Keratinocyte (primary cell): ENCODE data around the gene PLAAT4. TPM values are rescaled to one million over a fixed set of nuclear protein-coding genes. Genes with fewer than 3 reads are reported as not detected.

Source experiments
- DNase-seq: peaks from one replicate; pipeline ENCODE4 v3.0.0-alpha.2; 2011; ENCODE audit warnings: low read depth, missing footprints, low spot score
- FAIRE-seq: peaks from 2 replicates; lab custom pipeline; 2011; peaks lifted over from hg19 to GRCh38; lab: Jason Lieb, UNC
- H2AFZ ChIP-seq: 2 replicates; pipeline ENCODE4 v1.6.0; 2012; ENCODE audit warnings: low read length, control low read depth, inconsistent platforms; ENCODE audit not compliant: control insufficient read depth
- H3K27ac ChIP-seq: 2 replicates; pipeline ENCODE4 v1.5.1; 2011; ENCODE audit warnings: low read length; ENCODE audit not compliant: control insufficient read depth, insufficient read depth
- H3K27me3 ChIP-seq: 3 replicates; pipeline ENCODE4 v1.6.0; 2011; ENCODE audit warnings: low read length; ENCODE audit not compliant: control insufficient read depth, insufficient read depth; ENCODE audit errors: extremely low read depth
- H3K36me3 ChIP-seq, 2 experiments: 2 replicates in 1 of 2; 3 replicates in 1 of 2; pipeline ENCODE4 v1.5.1; 2011; ENCODE audit warnings: low read length in 2 of 2, mild to moderate bottlenecking in 1 of 2; ENCODE audit not compliant: control insufficient read depth in 2 of 2, insufficient read depth in 2 of 2; ENCODE audit errors: extremely low read depth in 1 of 2
- H3K4me1 ChIP-seq: 3 replicates; pipeline ENCODE4 v1.5.1; 2011; ENCODE audit warnings: low read length; ENCODE audit not compliant: control insufficient read depth, insufficient read depth; ENCODE audit errors: extremely low read depth
- H3K4me2 ChIP-seq: 3 replicates; pipeline ENCODE4 v1.6.0; 2011; ENCODE audit warnings: low read depth, low read length; ENCODE audit not compliant: control insufficient read depth, insufficient read depth; ENCODE audit errors: extremely low read depth
- H3K4me3 ChIP-seq, 3 experiments: fragments of 200-600 bp in 1 of 3; sonication (generic) in 1 of 3; 2 replicates in 2 of 3; 3 replicates in 1 of 3; pipeline ENCODE4 v1.5.1; 2011 to 2016; ENCODE audit warnings: low read length in 3 of 3, mild to moderate bottlenecking in 3 of 3, control low read depth in 2 of 3, inconsistent platforms in 1 of 3, low read depth in 1 of 3, mixed read lengths in 1 of 3, mixed run types in 1 of 3, moderate library complexity in 1 of 3; ENCODE audit not compliant: control insufficient read depth in 2 of 3, insufficient read depth in 2 of 3; ENCODE audit errors: extremely low read depth in 1 of 3
- H3K79me2 ChIP-seq: 2 replicates; pipeline ENCODE4 v1.6.0; 2012; ENCODE audit warnings: low read length; ENCODE audit not compliant: control insufficient read depth, insufficient read depth
- H3K9ac ChIP-seq: 3 replicates; pipeline ENCODE4 v1.6.0; 2011; ENCODE audit warnings: low read length; ENCODE audit not compliant: control insufficient read depth, insufficient read depth; ENCODE audit errors: extremely low read depth
- H3K9me1 ChIP-seq: 3 replicates; pipeline ENCODE4 v1.6.0; 2011; ENCODE audit warnings: low read length; ENCODE audit not compliant: control insufficient read depth, insufficient read depth; ENCODE audit errors: extremely low read depth
- H3K9me3 ChIP-seq: 2 replicates; pipeline ENCODE4 v1.5.1; 2012; ENCODE audit warnings: low read depth, low read length; ENCODE audit not compliant: control insufficient read depth
- H4K20me1 ChIP-seq: 3 replicates; pipeline ENCODE4 v1.6.0; 2011; ENCODE audit warnings: low read length; ENCODE audit not compliant: control insufficient read depth, insufficient read depth; ENCODE audit errors: extremely low read depth
- EZH2 ChIP-seq: IDR thresholded peaks from one replicate; pipeline ENCODE4 v1.6.1; 2012; ENCODE audit warnings: inconsistent platforms, mild to moderate bottlenecking, low read length, moderate library complexity
- dilution Hi-C: fragments of 300-500 bp; cut with MboI; formaldehyde crosslinking; loops from one replicate; pipeline ENCODE4 v1.7.0; 2020; ENCODE audit warnings: low sequenced_read_pairs; ENCODE audit not compliant: extremely low pct_ligation_motif_present
- polyA plus RNA-seq, 5 experiments: library from polyadenylated mRNA; depleted of rRNA in 3 of 5; stranded (reverse) in 3 of 5; stranded (forward) in 1 of 5; unstranded in 1 of 5; fragments of >200 nt; gene quantifications; 1 replicate in 1 of 5; 2 replicates in 3 of 5; 3 replicates in 1 of 5; pipeline versions ENCODE4 v1.2.1 to v1.2.3, GENCODE V29; 2011 to 2012; ENCODE audit warnings: missing spikeins in 2 of 5, low read depth in 1 of 5, low replicate concordance in 1 of 5
- TF ChIP-seq, protein P1 (sequence below), 3 experiments: IDR thresholded peaks in 1 of 3; conservative IDR thresholded peaks in 1 of 3; optimal IDR thresholded peaks in 1 of 3; 2 replicates in 2 of 3; 3 replicates in 1 of 3; pipeline versions ENCODE3 to v1.5.1; 2011; ENCODE audit warnings: low read length in 3 of 3, mild to moderate bottlenecking in 3 of 3, moderate library complexity in 2 of 3, control low read depth in 1 of 3, inconsistent platforms in 1 of 3; ENCODE audit not compliant: insufficient read depth in 2 of 3; ENCODE audit errors: extremely low read depth in 1 of 3

Gene PLAAT4
- polyA plus RNA-seq, 1 donor (not counting 4 experiments of a cell fraction or from before 2014, with no cell fraction given), result 2.0 TPM

DNA sequence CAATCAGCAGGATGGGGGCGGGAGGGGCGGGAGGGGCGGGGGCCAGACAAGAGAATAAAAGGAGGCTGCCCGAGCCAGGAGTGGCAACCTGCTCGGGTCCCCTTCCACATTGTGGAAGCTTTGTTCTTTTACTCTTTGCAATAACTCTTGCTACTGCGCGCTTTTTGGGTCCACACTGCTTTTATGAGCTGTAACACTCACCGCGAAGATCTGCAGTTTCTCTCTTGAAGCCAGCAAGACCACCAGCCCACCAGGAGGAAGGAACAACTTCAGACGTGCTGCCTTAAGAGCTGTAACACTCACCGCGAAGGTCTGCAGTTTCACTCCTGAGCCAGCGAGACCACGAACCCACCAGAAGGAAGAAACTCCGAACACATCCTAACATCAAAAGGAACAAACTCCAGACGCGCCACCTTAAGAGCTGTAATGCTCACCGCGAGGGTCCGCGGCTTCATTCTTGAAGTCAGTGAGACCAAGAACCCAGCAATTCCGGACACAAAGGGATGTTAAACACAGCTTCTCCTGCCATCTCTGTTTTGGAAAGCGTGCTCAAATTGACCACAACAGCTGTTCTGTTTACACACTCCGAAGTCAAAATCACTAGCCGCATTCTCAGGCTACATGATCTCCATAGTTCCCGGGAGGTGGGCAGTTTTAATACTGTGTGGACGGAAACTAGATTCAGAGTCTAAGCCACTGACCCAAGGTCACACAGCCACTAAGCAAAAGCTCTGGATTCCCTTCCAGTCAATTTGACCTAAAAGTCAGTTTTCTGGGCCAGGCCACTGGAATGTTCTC is 14.7 kb downstream of the PLAAT4 start:
- Histone ChIP-seq H3K9ac (no peak overlapping the region), H3K79me2 (no peaks in the 10 kb centered on the region), H3K36me3 (no peaks in the 10 kb centered on the region), H3K4me2 (no peak overlapping the region), H3K27me3 (no peaks in the 10 kb centered on the region), H4K20me1 (no peaks in the 10 kb centered on the region), H3K4me1 (peaks cover 2% of the 10 kb centered on the region), H3K27ac (no peak overlapping the region), H3K4me3 (no peak overlapping the region), H3K9me1 (no peaks in the 10 kb centered on the region), H3K9me3 (no peaks in the 10 kb centered on the region), H2AFZ (no peak overlapping the region)
- TF ChIP-seq EZH2, result no peak
- TF ChIP-seq, protein P1, sequence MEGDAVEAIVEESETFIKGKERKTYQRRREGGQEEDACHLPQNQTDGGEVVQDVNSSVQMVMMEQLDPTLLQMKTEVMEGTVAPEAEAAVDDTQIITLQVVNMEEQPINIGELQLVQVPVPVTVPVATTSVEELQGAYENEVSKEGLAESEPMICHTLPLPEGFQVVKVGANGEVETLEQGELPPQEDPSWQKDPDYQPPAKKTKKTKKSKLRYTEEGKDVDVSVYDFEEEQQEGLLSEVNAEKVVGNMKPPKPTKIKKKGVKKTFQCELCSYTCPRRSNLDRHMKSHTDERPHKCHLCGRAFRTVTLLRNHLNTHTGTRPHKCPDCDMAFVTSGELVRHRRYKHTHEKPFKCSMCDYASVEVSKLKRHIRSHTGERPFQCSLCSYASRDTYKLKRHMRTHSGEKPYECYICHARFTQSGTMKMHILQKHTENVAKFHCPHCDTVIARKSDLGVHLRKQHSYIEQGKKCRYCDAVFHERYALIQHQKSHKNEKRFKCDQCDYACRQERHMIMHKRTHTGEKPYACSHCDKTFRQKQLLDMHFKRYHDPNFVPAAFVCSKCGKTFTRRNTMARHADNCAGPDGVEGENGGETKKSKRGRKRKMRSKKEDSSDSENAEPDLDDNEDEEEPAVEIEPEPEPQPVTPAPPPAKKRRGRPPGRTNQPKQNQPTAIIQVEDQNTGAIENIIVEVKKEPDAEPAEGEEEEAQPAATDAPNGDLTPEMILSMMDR (optimal IDR thresholded peaks at IDR 0.05 in 1 of 3, IDR thresholded peaks at IDR 0.05 in 1 of 3, conservative IDR thresholded peaks at IDR 0.05 in 1 of 3; ENCODE audit: extremely low read depth in 1 of 3, insufficient read depth in 2 of 3, low read length in 3 of 3), result no peak
- no peak for DNase-seq
- dilution Hi-C loops, result no loop called here
- no peak for FAIRE-seq

DNA sequence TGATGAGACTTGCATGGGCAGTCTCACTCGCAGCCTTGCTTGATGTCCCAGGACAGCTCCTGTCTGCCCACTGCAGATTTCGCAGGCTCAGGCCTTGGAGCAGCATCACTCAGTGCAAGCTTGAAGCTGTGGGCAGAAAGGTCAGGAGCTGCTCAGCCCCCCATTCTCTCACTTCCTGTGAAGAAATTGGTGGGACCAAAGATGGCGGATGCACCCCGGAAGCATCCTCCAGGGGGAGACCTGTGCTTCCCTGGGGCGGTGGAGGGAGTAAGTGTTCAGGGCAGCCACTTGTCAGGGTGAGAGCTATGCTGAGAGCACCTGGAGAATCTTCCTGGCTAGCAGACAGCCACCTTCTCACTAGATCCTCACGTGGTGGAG is 15.3 kb downstream of the PLAAT4 start:
- Histone ChIP-seq H4K20me1 (no peaks in the 10 kb centered on the region), H3K9me1 (no peaks in the 10 kb centered on the region), H3K4me3 (no peak overlapping the region), H3K4me2 (no peak overlapping the region), H3K27me3 (no peaks in the 10 kb centered on the region), H2AFZ (no peak overlapping the region), H3K9me3 (no peaks in the 10 kb centered on the region), H3K27ac (no peak overlapping the region), H3K79me2 (no peaks in the 10 kb centered on the region), H3K9ac (no peak overlapping the region), H3K4me1 (peaks cover 2% of the 10 kb centered on the region), H3K36me3 (no peaks in the 10 kb centered on the region)
- dilution Hi-C loops, result no loop called here
- no peak for FAIRE-seq
- no peak for DNase-seq
- no peak for TF ChIP-seq EZH2
- TF ChIP-seq, protein P1 (optimal IDR thresholded peaks at IDR 0.05 in 1 of 3, IDR thresholded peaks at IDR 0.05 in 1 of 3, conservative IDR thresholded peaks at IDR 0.05 in 1 of 3; ENCODE audit: extremely low read depth in 1 of 3, insufficient read depth in 2 of 3, low read length in 3 of 3), result no peak
